Posterior cingulate gyrus (tissue), 11 donors: ENCODE results near the gene IRAK2.
"Not testable (repeated sequence)": the region's sequence is repeated elsewhere in the genome, so short reads cannot be mapped to it uniquely, and the experiment has no call there.

Experiments
- DNase-seq, 10 donors: peaks; one replicate each; pipeline versions ENCODE4 v3.0.0 to v3.0.0-alpha.2; 2020 to 2021; ENCODE audit warnings: mixed read lengths in 3 of 10
- intact Hi-C: fragments of 100-400 bp; cut with DNase I; formaldehyde crosslinking; loops from one replicate; pipeline ENCODE4 v1.15.1; 2023

The IRAK2 gene

GRCh38 chr3:10157031-10157430 is 7.7 kb upstream of the IRAK2 start:
- no peak for DNase-seq
- intact Hi-C loops = no loop called here

GRCh38 chr3:10158555-10158954 is 6.2 kb upstream of the IRAK2 start:
- peak in 1 of 10 donors; percentile 55 for DNase-seq
- intact Hi-C loops = not testable (repeated sequence)

- no peak for DNase-seq
Measured at GRCh38 chr3:10160346-10160745, 4.4 kb upstream of the IRAK2 start.

GRCh38 chr3:10160925-10161324 is 3.8 kb upstream of the IRAK2 start:
- DNase-seq = peak in 1 of 10 donors; percentile 6
- intact Hi-C loops = no loop called here

More at GRCh38 chr3:10160346-10160745, 4.4 kb upstream of the IRAK2 start:
- intact Hi-C loops = no loop called here

- intact Hi-C loops = no loop called here
- DNase-seq = no peak
Measured at GRCh38 chr3:10162185-10162584, 2.5 kb upstream of the IRAK2 start.

GRCh38 chr3:10164201-10164545 is 546 bp upstream of the IRAK2 start:
- peak in 1 of 10 donors; percentile 56 for DNase-seq
- intact Hi-C loops = loop anchor here (2.0 kb wide), 1 partner anchor 61 kb away; no protein-coding TSS in a partner anchor

- intact Hi-C loops = no loop called here
- DNase-seq = no peak
Measured at GRCh38 chr3:10166213-10166604, 1.5 kb downstream of the IRAK2 start.

- intact Hi-C loops = no loop called here
Measured at GRCh38 chr3:10169000-10169496, 4.3 kb downstream of the IRAK2 start.

GRCh38 chr3:10170915-10171478 is 6.3 kb downstream of the IRAK2 start:
- intact Hi-C loops = no loop called here

More at GRCh38 chr3:10169000-10169496, 4.3 kb downstream of the IRAK2 start:
- DNase-seq = peak in 1 of 10 donors; percentile 26

GRCh38 chr3:10173095-10173925 is 8.6 kb downstream of the IRAK2 start:
- intact Hi-C loops = no loop called here
- DNase-seq = peak in 2 of 10 donors; percentile 20 to 25

More at GRCh38 chr3:10170915-10171478, 6.3 kb downstream of the IRAK2 start:
- peak in 1 of 10 donors; percentile 9 for DNase-seq

GRCh38 chr3:10173926-10174435 is 9.3 kb downstream of the IRAK2 start:
- peak in 7 of 10 donors; percentile 28 to 89 (median 45) for DNase-seq
- intact Hi-C loops = no loop called here

- DNase-seq = peak in 3 of 10 donors; percentile 12 to 17 (median 13)
- intact Hi-C loops = not testable (repeated sequence)
Measured at GRCh38 chr3:10175334-10175733, 10.6 kb downstream of the IRAK2 start.

- intact Hi-C loops, DNase-seq: not testable (repeated sequence)
Measured at GRCh38 chr3:10176150-10176549, 11.4 kb downstream of the IRAK2 start.

GRCh38 chr3:10177737-10178136 is 13.0 kb downstream of the IRAK2 start:
- DNase-seq = peak in 2 of 10 donors; percentile 37 to 69
- intact Hi-C loops = no loop called here

GRCh38 chr3:10178892-10179291 is 14.2 kb downstream of the IRAK2 start:
- peak in 1 of 10 donors; percentile 39 for DNase-seq
- intact Hi-C loops = no loop called here

- intact Hi-C loops = no loop called here
- DNase-seq = peak in 2 of 10 donors; percentile 8 to 35
Measured at GRCh38 chr3:10180289-10180688, 15.6 kb downstream of the IRAK2 start.

GRCh38 chr3:10180738-10181295 is 16.1 kb downstream of the IRAK2 start:
- DNase-seq = peak in 1 of 10 donors; percentile 29
- intact Hi-C loops = no loop called here

- peak in 1 of 10 donors; percentile 50 for DNase-seq
- intact Hi-C loops = no loop called here
Measured at GRCh38 chr3:10182950-10183349, 18.2 kb downstream of the IRAK2 start.

GRCh38 chr3:10184250-10184649 is 19.5 kb downstream of the IRAK2 start:
- intact Hi-C loops = no loop called here
- DNase-seq = no peak

- intact Hi-C loops = no loop called here
- DNase-seq = peak in 1 of 10 donors; percentile 8
Measured at GRCh38 chr3:10185804-10186762, 21.4 kb downstream of the IRAK2 start.
